HepG2 (cell line): ENCODE results near the gene ANAPC2. TPM values are rescaled to one million over a fixed set of nuclear protein-coding genes. Genes with fewer than 3 reads are reported as not detected.

Source experiments
- AGO1 ChIP-seq: fragments of 200-400 bp; formaldehyde crosslinking; IDR thresholded peaks from 2 replicates; pipeline ENCODE4 v1.6.1; 2017; ENCODE audit warnings: mild to moderate bottlenecking, low read depth, low read length, moderate library complexity; ENCODE audit not compliant: poor library complexity, severe bottlenecking
- DPF2 ChIP-seq: sonication (generic); formaldehyde crosslinking; IDR thresholded peaks from 2 replicates; pipeline ENCODE4 v1.4.0; 2020; ENCODE audit warnings: mild to moderate bottlenecking, low read depth, missing genetic modification reagents, borderline replicate concordance
- MXD4 ChIP-seq: IDR thresholded peaks from 2 replicates; pipeline ENCODE4 v1.6.1; 2016; ENCODE audit warnings: mild to moderate bottlenecking, missing biosample characterization, missing genetic modification reagents
- TEAD3 ChIP-seq: optimal IDR thresholded peaks from 2 replicates; pipeline ENCODE3; 2016; ENCODE audit warnings: borderline replicate concordance
- TP53 ChIP-seq: sonication (generic); formaldehyde crosslinking; conservative IDR thresholded peaks from 2 replicates; pipeline ENCODE4 v1.4.0; 2020; ENCODE audit warnings: missing genetic modification reagents
- ZNF225 ChIP-seq: sonication (generic); formaldehyde crosslinking; IDR thresholded peaks from 2 replicates; pipeline ENCODE4 v1.4.0; 2020; ENCODE audit warnings: mild to moderate bottlenecking, missing genetic modification reagents
- ZNF24 ChIP-seq: fragments of 450-650 bp; IDR thresholded peaks from 2 replicates; pipeline ENCODE4 v1.6.1; 2017; ENCODE audit warnings: antibody characterized with exemption, mild to moderate bottlenecking
- polyA plus RNA-seq, 8 experiments: library from polyadenylated mRNA; depleted of rRNA in 3 of 8; stranded (reverse) in 7 of 8; unstranded in 1 of 8; fragments of >200 nt; fragmentation: Illumina TruSeq in 4 of 8; extraction: Trizol in 4 of 8; gene quantifications; 2 replicates each; pipeline versions ENCODE4 v1.2.1 to v1.2.3, GENCODE V29; 2011 to 2016; ENCODE audit warnings: low read depth in 4 of 8, missing spikeins in 1 of 8, mixed read lengths in 1 of 8; ENCODE audit not compliant: insufficient read depth in 1 of 8
- total RNA-seq, 5 experiments: library from RNA; depleted of rRNA; stranded (reverse); fragments of >200 nt; fragmentation: Illumina TruSeq; extraction: Trizol; gene quantifications; 2 replicates each; pipeline ENCODE4 v1.2.3, GENCODE V29; 2016; ENCODE audit warnings: low read depth in 1 of 5
- TF ChIP-seq, protein P1 (sequence below): sonication (generic); formaldehyde crosslinking; conservative IDR thresholded peaks from 2 replicates; pipeline ENCODE4 v1.4.0; 2020; ENCODE audit warnings: mild to moderate bottlenecking, missing genetic modification reagents, moderate library complexity
- TF ChIP-seq, protein P2 (sequence below): sonication (generic); formaldehyde crosslinking; IDR thresholded peaks from 2 replicates; pipeline ENCODE4 v1.9.0; 2022; ENCODE audit warnings: missing genetic modification reagents, mild to moderate bottlenecking, borderline replicate concordance
- TF ChIP-seq, protein P3 (sequence below), 2 experiments: sonication (generic) in 1 of 2; formaldehyde crosslinking in 1 of 2; IDR thresholded peaks; 2 replicates each; pipeline versions ENCODE4 v1.5.1 to v1.6.1; 2011 to 2020; ENCODE audit warnings: borderline replicate concordance in 1 of 2, low read depth in 1 of 2, low read length in 1 of 2, mild to moderate bottlenecking in 1 of 2, missing genetic modification reagents in 1 of 2, moderate library complexity in 1 of 2
- TF ChIP-seq, protein P4 (sequence below): sonication (generic); formaldehyde crosslinking; IDR thresholded peaks from 2 replicates; pipeline ENCODE4 v1.4.0; 2020; ENCODE audit warnings: low read depth, mild to moderate bottlenecking, missing genetic modification reagents
- TF ChIP-seq, protein P5 (sequence below): sonication (generic); formaldehyde crosslinking; IDR thresholded peaks from 2 replicates; pipeline ENCODE4 v1.8.1; 2023; ENCODE audit warnings: mild to moderate bottlenecking, missing genetic modification reagents
- TF ChIP-seq, protein P6 (sequence below): sonication (generic); formaldehyde crosslinking; IDR thresholded peaks from 2 replicates; pipeline ENCODE4 v1.4.0; 2020; ENCODE audit warnings: missing genetic modification reagents

Gene ANAPC2
- total and polyA plus RNA-seq, 2 of the 13 experiments (the other 11 are each of a cell fraction or from before 2014, with no cell fraction given): 12.3 to 15.4 TPM

GRCh38 chr9:137188490-137189296 lies at the start of gene ANAPC2, which contains the start of gene SSNA1 (continued):
- TF ChIP-seq, protein P1, sequence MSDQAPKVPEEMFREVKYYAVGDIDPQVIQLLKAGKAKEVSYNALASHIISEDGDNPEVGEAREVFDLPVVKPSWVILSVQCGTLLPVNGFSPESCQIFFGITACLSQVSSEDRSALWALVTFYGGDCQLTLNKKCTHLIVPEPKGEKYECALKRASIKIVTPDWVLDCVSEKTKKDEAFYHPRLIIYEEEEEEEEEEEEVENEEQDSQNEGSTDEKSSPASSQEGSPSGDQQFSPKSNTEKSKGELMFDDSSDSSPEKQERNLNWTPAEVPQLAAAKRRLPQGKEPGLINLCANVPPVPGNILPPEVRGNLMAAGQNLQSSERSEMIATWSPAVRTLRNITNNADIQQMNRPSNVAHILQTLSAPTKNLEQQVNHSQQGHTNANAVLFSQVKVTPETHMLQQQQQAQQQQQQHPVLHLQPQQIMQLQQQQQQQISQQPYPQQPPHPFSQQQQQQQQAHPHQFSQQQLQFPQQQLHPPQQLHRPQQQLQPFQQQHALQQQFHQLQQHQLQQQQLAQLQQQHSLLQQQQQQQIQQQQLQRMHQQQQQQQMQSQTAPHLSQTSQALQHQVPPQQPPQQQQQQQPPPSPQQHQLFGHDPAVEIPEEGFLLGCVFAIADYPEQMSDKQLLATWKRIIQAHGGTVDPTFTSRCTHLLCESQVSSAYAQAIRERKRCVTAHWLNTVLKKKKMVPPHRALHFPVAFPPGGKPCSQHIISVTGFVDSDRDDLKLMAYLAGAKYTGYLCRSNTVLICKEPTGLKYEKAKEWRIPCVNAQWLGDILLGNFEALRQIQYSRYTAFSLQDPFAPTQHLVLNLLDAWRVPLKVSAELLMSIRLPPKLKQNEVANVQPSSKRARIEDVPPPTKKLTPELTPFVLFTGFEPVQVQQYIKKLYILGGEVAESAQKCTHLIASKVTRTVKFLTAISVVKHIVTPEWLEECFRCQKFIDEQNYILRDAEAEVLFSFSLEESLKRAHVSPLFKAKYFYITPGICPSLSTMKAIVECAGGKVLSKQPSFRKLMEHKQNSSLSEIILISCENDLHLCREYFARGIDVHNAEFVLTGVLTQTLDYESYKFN: peak; percentile 12; the same call in 1 of the 2 replicates
- TF ChIP-seq, protein P2, sequence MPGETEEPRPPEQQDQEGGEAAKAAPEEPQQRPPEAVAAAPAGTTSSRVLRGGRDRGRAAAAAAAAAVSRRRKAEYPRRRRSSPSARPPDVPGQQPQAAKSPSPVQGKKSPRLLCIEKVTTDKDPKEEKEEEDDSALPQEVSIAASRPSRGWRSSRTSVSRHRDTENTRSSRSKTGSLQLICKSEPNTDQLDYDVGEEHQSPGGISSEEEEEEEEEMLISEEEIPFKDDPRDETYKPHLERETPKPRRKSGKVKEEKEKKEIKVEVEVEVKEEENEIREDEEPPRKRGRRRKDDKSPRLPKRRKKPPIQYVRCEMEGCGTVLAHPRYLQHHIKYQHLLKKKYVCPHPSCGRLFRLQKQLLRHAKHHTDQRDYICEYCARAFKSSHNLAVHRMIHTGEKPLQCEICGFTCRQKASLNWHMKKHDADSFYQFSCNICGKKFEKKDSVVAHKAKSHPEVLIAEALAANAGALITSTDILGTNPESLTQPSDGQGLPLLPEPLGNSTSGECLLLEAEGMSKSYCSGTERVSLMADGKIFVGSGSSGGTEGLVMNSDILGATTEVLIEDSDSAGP (CRISPR knock-in tag): peak; percentile 89
- TF ChIP-seq, protein P3, sequence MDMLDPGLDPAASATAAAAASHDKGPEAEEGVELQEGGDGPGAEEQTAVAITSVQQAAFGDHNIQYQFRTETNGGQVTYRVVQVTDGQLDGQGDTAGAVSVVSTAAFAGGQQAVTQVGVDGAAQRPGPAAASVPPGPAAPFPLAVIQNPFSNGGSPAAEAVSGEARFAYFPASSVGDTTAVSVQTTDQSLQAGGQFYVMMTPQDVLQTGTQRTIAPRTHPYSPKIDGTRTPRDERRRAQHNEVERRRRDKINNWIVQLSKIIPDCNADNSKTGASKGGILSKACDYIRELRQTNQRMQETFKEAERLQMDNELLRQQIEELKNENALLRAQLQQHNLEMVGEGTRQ (IDR thresholded peaks at IDR 0.05; ENCODE audit: low read depth, low read length): no peak
- TF ChIP-seq, protein P3 (CRISPR knock-in tag; IDR thresholded peaks at IDR 0.05; ENCODE audit: borderline replicate concordance): no peak; the same call in 1 of the 2 replicates
- TF ChIP-seq TP53 (CRISPR knock-in tag) (peak; percentile 40; the same call in 1 of the 2 replicates), TEAD3 (CRISPR knock-in tag) (peak; percentile 81), DPF2 (CRISPR knock-in tag) (no peak), MXD4 (CRISPR knock-in tag) (peak; percentile 87), ZNF24 (no peak), ZNF225 (CRISPR knock-in tag) (peak; percentile 83; the same call in 1 of the 2 replicates), AGO1 (peak; percentile 29)
- TF ChIP-seq, protein P4, sequence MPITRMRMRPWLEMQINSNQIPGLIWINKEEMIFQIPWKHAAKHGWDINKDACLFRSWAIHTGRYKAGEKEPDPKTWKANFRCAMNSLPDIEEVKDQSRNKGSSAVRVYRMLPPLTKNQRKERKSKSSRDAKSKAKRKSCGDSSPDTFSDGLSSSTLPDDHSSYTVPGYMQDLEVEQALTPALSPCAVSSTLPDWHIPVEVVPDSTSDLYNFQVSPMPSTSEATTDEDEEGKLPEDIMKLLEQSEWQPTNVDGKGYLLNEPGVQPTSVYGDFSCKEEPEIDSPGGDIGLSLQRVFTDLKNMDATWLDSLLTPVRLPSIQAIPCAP (CRISPR knock-in tag): no peak
- TF ChIP-seq, protein P5, sequence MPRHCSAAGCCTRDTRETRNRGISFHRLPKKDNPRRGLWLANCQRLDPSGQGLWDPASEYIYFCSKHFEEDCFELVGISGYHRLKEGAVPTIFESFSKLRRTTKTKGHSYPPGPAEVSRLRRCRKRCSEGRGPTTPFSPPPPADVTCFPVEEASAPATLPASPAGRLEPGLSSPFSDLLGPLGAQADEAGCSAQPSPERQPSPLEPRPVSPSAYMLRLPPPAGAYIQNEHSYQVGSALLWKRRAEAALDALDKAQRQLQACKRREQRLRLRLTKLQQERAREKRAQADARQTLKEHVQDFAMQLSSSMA: no peak
- TF ChIP-seq, protein P6, sequence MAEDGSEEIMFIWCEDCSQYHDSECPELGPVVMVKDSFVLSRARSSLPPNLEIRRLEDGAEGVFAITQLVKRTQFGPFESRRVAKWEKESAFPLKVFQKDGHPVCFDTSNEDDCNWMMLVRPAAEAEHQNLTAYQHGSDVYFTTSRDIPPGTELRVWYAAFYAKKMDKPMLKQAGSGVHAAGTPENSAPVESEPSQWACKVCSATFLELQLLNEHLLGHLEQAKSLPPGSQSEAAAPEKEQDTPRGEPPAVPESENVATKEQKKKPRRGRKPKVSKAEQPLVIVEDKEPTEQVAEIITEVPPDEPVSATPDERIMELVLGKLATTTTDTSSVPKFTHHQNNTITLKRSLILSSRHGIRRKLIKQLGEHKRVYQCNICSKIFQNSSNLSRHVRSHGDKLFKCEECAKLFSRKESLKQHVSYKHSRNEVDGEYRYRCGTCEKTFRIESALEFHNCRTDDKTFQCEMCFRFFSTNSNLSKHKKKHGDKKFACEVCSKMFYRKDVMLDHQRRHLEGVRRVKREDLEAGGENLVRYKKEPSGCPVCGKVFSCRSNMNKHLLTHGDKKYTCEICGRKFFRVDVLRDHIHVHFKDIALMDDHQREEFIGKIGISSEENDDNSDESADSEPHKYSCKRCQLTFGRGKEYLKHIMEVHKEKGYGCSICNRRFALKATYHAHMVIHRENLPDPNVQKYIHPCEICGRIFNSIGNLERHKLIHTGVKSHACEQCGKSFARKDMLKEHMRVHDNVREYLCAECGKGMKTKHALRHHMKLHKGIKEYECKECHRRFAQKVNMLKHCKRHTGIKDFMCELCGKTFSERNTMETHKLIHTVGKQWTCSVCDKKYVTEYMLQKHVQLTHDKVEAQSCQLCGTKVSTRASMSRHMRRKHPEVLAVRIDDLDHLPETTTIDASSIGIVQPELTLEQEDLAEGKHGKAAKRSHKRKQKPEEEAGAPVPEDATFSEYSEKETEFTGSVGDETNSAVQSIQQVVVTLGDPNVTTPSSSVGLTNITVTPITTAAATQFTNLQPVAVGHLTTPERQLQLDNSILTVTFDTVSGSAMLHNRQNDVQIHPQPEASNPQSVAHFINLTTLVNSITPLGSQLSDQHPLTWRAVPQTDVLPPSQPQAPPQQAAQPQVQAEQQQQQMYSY: peak; percentile 71
